SK-N-SH (cell line): ENCODE data around the gene USH1C. TPM values are rescaled to one million over a fixed set of nuclear protein-coding genes. Genes with fewer than 3 reads are reported as not detected.

Experiments
- CTCF ChIA-PET: fragments of 300-600, 350-600 bp; formaldehyde crosslinking; extraction: SDS; loops from one replicate; lab custom pipeline; 2021; lab: Yijun Ruan, JAX
- POLR2A ChIA-PET: fragments of 350-600 bp; sonication (Branson Sonifier 250); formaldehyde crosslinking; extraction: SDS; loops from one replicate; lab custom pipeline; 2020; ENCODE audit warnings: antibody characterized with exemption, inconsistent platforms; lab: Yijun Ruan, JAX
- DNase-seq: peaks from one replicate; pipeline ENCODE4 v3.0.0; 2012
- H2AFZ ChIP-seq: fragments of 200-600 bp; sonication (generic); 2 replicates; pipeline ENCODE4 v1.8.1; 2016; ENCODE audit warnings: antibody characterized with exemption, mild to moderate bottlenecking, low read depth
- H3F3A ChIP-seq: fragments of 200-600 bp; sonication (generic); replicated peaks from 2 replicates; pipeline ENCODE3; 2016; ENCODE audit warnings: antibody characterized with exemption, mild to moderate bottlenecking; ENCODE audit not compliant: insufficient read depth
- H3K27ac ChIP-seq, 2 experiments: fragments of 200-500 bp in 1 of 2; fragments of 200-600 bp in 1 of 2; sonication (Bioruptor generic) in 1 of 2; sonication (generic), shearing (Covaris generic) in 1 of 2; 2 replicates each; pipeline versions ENCODE4 v1.5.1 to v1.6.1; 2014 to 2016; ENCODE audit warnings: low read depth in 2 of 2, inconsistent platforms in 1 of 2, low read length in 1 of 2, mild to moderate bottlenecking in 1 of 2, mixed read lengths in 1 of 2
- H3K27me3 ChIP-seq: fragments of 200-600 bp; sonication (generic), shearing (Covaris generic); 2 replicates; pipeline ENCODE4 v1.6.1; 2016; ENCODE audit warnings: mixed run types; ENCODE audit not compliant: insufficient read depth
- H3K36me3 ChIP-seq, 2 experiments: fragments of 200-500 bp in 1 of 2; fragments of 200-600 bp in 1 of 2; sonication (Bioruptor generic) in 1 of 2; sonication (generic) in 1 of 2; replicated peaks in 1 of 2; 2 replicates each; pipeline versions ENCODE3 to v1.5.1; 2014 to 2016; ENCODE audit warnings: low read length in 1 of 2, mild to moderate bottlenecking in 1 of 2; ENCODE audit not compliant: insufficient read depth in 2 of 2, control insufficient read depth in 1 of 2
- H3K4me1 ChIP-seq, 2 experiments: fragments of 200-500 bp in 1 of 2; fragments of 200-600 bp in 1 of 2; sonication (Bioruptor generic) in 1 of 2; sonication (generic), shearing (Covaris generic) in 1 of 2; 2 replicates each; pipeline versions ENCODE4 v1.5.1 to v1.6.1; 2014 to 2016; ENCODE audit warnings: low read depth in 1 of 2, low read length in 1 of 2, mixed run types in 1 of 2; ENCODE audit not compliant: insufficient read depth in 2 of 2, control insufficient read depth in 1 of 2
- H3K4me2 ChIP-seq: fragments of 200-600 bp; sonication (generic), shearing (Covaris generic); 2 replicates; pipeline ENCODE4 v1.6.1; 2017; ENCODE audit warnings: mixed run types
- H3K4me3 ChIP-seq, 2 experiments: fragments of 200-500 bp in 1 of 2; fragments of 200-600 bp in 1 of 2; sonication (Bioruptor generic) in 1 of 2; sonication (generic), shearing (Covaris generic) in 1 of 2; 2 replicates each; pipeline versions ENCODE4 v1.5.1 to v1.8.1; 2014 to 2016; ENCODE audit warnings: low read depth in 2 of 2, inconsistent platforms in 1 of 2, low read length in 1 of 2, mild to moderate bottlenecking in 1 of 2, mixed read lengths in 1 of 2, moderate library complexity in 1 of 2
- H3K79me2 ChIP-seq: fragments of 200-600 bp; sonication (generic); 2 replicates; pipeline ENCODE4 v1.8.1; 2017; ENCODE audit warnings: mild to moderate bottlenecking; ENCODE audit not compliant: insufficient read depth
- H3K9ac ChIP-seq: fragments of 200-600 bp; sonication (generic); 2 replicates; pipeline ENCODE4 v1.6.1; 2017; ENCODE audit warnings: mixed run types
- H3K9me2 ChIP-seq: fragments of 200-600 bp; sonication (generic); 2 replicates; pipeline ENCODE4 v1.6.1; 2017; ENCODE audit warnings: mixed run types
- H3K9me3 ChIP-seq: fragments of 200-600 bp; sonication (generic); 2 replicates; pipeline ENCODE4 v1.6.1; 2017; ENCODE audit warnings: mixed run types, mild to moderate bottlenecking, moderate library complexity
- H4K20me1 ChIP-seq: fragments of 200-600 bp; sonication (generic); 2 replicates; pipeline ENCODE4 v1.6.1; 2017; ENCODE audit warnings: mild to moderate bottlenecking, mixed run types; ENCODE audit not compliant: insufficient read depth
- CTCF ChIP-seq: fragments of 200-600 bp; sonication (generic); IDR thresholded peaks from 2 replicates; pipeline ENCODE4 v1.6.1; 2017; ENCODE audit warnings: antibody characterized with exemption, mild to moderate bottlenecking, moderate library complexity
- EP300 ChIP-seq, 2 experiments: IDR thresholded peaks; 2 replicates each; pipeline versions ENCODE4 v1.4.0 to v1.6.1; 2012; ENCODE audit warnings: borderline replicate concordance in 1 of 2, low read depth in 1 of 2, low read length in 1 of 2
- FOSL2 ChIP-seq: IDR thresholded peaks from 2 replicates; pipeline ENCODE4 v1.4.0; 2012; ENCODE audit warnings: low read depth, mild to moderate bottlenecking, moderate library complexity, borderline replicate concordance
- FOXJ3 ChIP-seq: sonication (generic); formaldehyde crosslinking; IDR thresholded peaks from 2 replicates; pipeline ENCODE4 v1.5.1; 2020; ENCODE audit warnings: mild to moderate bottlenecking, missing genetic modification reagents
- FOXM1 ChIP-seq: IDR thresholded peaks from 2 replicates; pipeline ENCODE4 v1.4.0; 2012; ENCODE audit warnings: low read depth, mild to moderate bottlenecking
- GABPA ChIP-seq: IDR thresholded peaks from 2 replicates; pipeline ENCODE4 v1.4.0; 2012; ENCODE audit warnings: low read depth, mild to moderate bottlenecking
- GATA2 ChIP-seq: sonication (generic); formaldehyde crosslinking; IDR thresholded peaks from 2 replicates; pipeline ENCODE4 v1.5.0; 2020; ENCODE audit warnings: mild to moderate bottlenecking, missing genetic modification reagents
- IRF3 ChIP-seq: fragments of 150-350 bp; IDR thresholded peaks from 2 replicates; pipeline ENCODE4 v1.6.1; 2016; ENCODE audit warnings: mild to moderate bottlenecking, low read depth, low read length
- JUND ChIP-seq: IDR thresholded peaks from 2 replicates; pipeline ENCODE4 v1.4.0; 2012
- NFIC ChIP-seq: IDR thresholded peaks from 2 replicates; pipeline ENCODE4 v1.4.0; 2012; ENCODE audit warnings: borderline replicate concordance
- RAD21 ChIP-seq: IDR thresholded peaks from 2 replicates; pipeline ENCODE4 v1.6.1; 2012; ENCODE audit warnings: mild to moderate bottlenecking, low read length
- REST ChIP-seq: IDR thresholded peaks from 2 replicates; pipeline ENCODE4 v1.6.1; 2012; ENCODE audit warnings: mild to moderate bottlenecking, low read depth, low read length, moderate library complexity
- RXRA ChIP-seq: IDR thresholded peaks from 2 replicates; pipeline ENCODE4 v1.4.0; 2012; ENCODE audit warnings: low read depth, mild to moderate bottlenecking, borderline replicate concordance
- TAF1 ChIP-seq: IDR thresholded peaks from 2 replicates; pipeline ENCODE4 v1.6.1; 2012; ENCODE audit warnings: low read depth, mild to moderate bottlenecking, low read length, moderate library complexity, borderline replicate concordance
- TCF12 ChIP-seq: IDR thresholded peaks from 2 replicates; pipeline ENCODE4 v1.4.0; 2012
- TEAD4 ChIP-seq: IDR thresholded peaks from 2 replicates; pipeline ENCODE4 v1.4.0; 2012; ENCODE audit warnings: mild to moderate bottlenecking, borderline replicate concordance; ENCODE audit not compliant: insufficient read depth
- USF2 ChIP-seq: fragments of 150-350 bp; IDR thresholded peaks from 2 replicates; pipeline ENCODE4 v1.6.1; 2017; ENCODE audit warnings: antibody characterized with exemption, low read length, low read depth, borderline replicate concordance
- ZBTB33 ChIP-seq: IDR thresholded peaks from 2 replicates; pipeline ENCODE4 v1.4.0; 2012; ENCODE audit warnings: low read depth, borderline replicate concordance
- WGBS: methylation state at CpG from one replicate; pipeline ENCODE4 v1.1.6; 2017; ENCODE audit warnings: low lambda C conversion rate; 5-methylcytosine and 5-hydroxymethylcytosine counted together
- polyA plus RNA-seq, 3 experiments: library from polyadenylated mRNA; depleted of rRNA; stranded (reverse); fragments of >200 nt; gene quantifications; 2 replicates each; pipeline ENCODE4 v1.2.3, GENCODE V29; 2012

Gene USH1C
- polyA plus RNA-seq, 1 of the 3 experiments (the other 2 are of a cell fraction) = not detected

GRCh38 chr11:17560281-17561110 lies 16.3 kb upstream of the USH1C start:
- no peak overlapping the region for H3K4me2 ChIP-seq
- H3K4me3 ChIP-seq = no peak overlapping the region
- no peaks in the 10 kb centered on the region for H4K20me1 ChIP-seq
- H3K9me2 ChIP-seq = no peaks in the 10 kb centered on the region
- no peaks in the 10 kb centered on the region for H3K36me3 ChIP-seq
- WGBS = 52% methylated on average over 9 of the region's 12 CpGs
- no peak overlapping the region for H3K9ac ChIP-seq
- TF ChIP-seq REST (no peak), RAD21 (no peak), GABPA (no peak), FOXM1 (no peak), RXRA (no peak), FOXJ3 (CRISPR knock-in tag) (no peak), EP300 (IDR thresholded peaks at IDR 0.05; ENCODE audit: borderline replicate concordance in 1 of 2, low read depth in 1 of 2, low read length in 1 of 2) (no peak), USF2 (no peak), ZBTB33 (no peak), TAF1 (no peak), FOSL2 (no peak), JUND (no peak), TEAD4 (no peak), IRF3 (no peak), NFIC (no peak), GATA2 (CRISPR knock-in tag) (no peak), CTCF (no peak), TCF12 (no peak)
- TF ChIP-seq, all 33 proteins: peak for 0
- ChIA-PET CTCF (interaction anchor here (1.6 to 2.6 kb wide), 2 partner anchors 11 to 170 kb away, joined by 4 to 8 read pairs; no protein-coding TSS in a partner anchor), POLR2A (no interaction called here)
- H3F3A ChIP-seq = no peaks in the 10 kb centered on the region
- H3K27me3 ChIP-seq = no peaks in the 10 kb centered on the region
- H3K4me1 ChIP-seq = peaks cover 0 to 5% of the 10 kb centered on the region in 2 experiments; a peak in 1 of 4 replicates
- no peak overlapping the region for H2AFZ ChIP-seq
- no peak for DNase-seq
- no peaks in the 10 kb centered on the region for H3K9me3 ChIP-seq
- H3K27ac ChIP-seq = no peak overlapping the region
- no peaks in the 10 kb centered on the region for H3K79me2 ChIP-seq
